ENCODE results near the gene KCNK13.
"Not testable (repeated sequence)": the region's sequence is repeated elsewhere in the genome, so short reads cannot be mapped to it uniquely, and the experiment has no call there.

Gene KCNK13

DNA sequence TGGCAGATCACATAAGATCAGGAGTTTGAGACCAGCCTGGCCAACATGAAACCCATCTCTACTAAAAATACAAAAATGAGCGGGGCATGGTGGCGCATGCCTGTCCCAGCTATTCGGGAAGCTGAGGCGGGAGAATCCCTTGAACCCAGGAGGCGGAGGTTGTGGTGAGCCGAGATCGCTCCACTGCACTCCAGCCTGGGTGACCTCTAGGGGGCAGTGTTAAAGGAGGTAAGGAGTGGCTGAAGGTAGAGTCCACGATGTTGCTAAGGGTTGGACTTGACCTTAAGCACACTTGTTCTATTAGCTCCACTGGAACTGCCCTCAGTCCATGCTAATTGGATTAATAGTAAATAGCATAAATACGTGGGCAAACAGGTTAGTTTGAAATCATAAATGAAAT, 132.1 kb downstream of the KCNK13 start:
- DNase-seq (ENCODE audit: low read depth, low spot score): no peak

DNA sequence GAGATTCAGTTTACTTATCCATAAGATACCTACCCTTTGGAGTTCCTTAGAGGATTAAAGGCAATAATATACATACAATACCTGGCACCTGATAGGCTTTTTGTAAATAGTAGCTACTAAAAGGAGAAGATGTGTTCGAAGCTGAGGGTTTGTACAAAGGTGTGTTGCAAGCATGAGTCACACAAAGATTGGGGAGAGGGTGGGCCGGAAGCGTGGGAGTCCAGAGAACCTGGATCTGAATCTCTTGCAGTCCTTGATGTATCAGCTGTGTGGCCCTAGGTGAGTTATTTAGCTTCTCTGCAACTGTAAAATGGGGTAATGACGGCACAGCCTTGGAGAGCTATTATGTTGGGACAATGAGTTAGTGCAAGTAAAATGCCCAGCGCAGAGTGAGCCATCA, 132.9 kb downstream of the KCNK13 start:
- DNase-seq (ENCODE audit: low read depth, low spot score): no peak

DNA sequence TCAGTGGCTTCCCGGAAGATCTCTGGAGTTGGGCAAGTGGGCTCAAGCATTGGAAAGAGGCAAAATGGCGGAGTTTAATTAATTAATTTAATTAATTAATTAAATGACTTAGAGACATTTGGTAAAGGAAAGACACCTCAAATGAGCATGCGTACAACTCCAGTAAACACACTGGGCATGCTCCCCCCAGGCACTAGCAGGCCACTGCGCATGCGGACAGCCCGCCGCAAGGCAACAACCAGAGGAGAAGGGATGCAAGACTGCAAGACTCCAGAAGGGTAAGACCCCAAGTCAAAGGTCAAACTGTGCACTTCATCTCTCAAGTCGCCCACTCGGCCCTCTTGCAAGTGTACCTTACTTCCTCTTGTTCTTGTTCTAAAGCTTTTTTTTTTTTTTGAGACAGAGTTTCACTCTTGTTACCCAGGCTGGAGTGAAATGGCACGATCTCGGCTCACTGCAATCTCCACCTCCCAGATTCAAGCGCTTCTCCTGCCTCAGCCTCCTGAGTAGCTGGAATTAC, 136.8 kb downstream of the KCNK13 start:
- DNase-seq (ENCODE audit: low read depth, low spot score): no peak

DNA sequence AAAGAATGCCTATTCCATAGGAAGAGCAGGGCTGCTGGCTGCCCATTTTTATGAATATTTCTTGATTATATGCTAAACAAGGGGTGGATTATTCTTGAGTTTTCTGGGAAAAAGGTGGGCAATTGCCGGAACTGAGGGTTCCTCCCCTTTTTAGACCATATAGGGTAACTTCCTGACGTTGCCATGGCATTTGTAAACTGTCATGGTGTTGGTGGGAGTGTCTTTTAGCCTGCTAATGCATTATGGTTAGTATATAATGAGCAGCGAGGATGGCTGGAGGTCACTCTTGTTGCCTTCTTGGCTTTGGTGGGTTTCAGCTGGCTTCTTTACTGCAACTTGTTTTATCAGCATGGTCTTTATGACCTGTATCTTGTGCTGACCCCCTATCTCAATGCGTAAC, 138.8 kb downstream of the KCNK13 start:
- DNase-seq (ENCODE audit: low read depth, low spot score): not testable (repeated sequence)

DNA sequence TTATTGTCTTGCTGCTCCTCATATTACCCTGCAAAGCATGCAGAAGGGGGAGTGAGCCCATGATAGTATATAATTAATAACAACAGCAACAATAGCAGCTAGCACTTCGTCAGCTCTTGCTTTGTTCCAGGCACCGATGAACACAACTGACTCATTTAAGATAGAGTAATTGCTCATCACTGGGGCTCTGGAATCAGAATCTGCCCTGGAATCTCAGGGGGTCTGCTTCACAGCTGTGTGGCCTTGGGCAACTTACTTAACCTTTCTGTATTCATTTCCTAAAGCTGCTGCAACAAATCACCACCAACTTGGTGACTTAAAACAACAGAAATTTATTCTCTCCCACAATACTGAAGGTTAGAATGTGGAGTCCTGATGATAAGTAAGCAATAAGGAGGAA, 139.6 kb downstream of the KCNK13 start:
- no peak for DNase-seq (ENCODE audit: low read depth, low spot score)

DNA sequence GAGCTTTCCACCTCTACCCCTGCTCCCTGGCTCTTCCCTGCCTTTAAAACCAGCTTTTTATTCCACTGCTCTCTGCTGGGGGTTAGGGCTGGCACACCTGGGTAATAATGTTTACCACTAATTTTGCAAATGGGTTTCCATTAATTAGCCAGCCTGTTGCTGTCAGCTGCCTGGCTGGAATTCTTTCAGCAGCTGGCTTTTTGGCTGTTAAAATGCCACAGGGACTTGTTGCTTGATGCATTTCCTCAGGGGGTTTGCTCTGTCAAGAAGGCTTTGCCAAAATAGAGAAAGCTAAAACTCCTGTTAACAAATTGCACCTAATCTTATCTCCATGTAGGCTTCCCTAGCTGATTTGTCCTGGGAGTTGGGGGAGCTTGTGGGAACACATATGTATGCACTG, 142.7 kb downstream of the KCNK13 start:
- no peak for DNase-seq (ENCODE audit: low read depth, low spot score)

DNA sequence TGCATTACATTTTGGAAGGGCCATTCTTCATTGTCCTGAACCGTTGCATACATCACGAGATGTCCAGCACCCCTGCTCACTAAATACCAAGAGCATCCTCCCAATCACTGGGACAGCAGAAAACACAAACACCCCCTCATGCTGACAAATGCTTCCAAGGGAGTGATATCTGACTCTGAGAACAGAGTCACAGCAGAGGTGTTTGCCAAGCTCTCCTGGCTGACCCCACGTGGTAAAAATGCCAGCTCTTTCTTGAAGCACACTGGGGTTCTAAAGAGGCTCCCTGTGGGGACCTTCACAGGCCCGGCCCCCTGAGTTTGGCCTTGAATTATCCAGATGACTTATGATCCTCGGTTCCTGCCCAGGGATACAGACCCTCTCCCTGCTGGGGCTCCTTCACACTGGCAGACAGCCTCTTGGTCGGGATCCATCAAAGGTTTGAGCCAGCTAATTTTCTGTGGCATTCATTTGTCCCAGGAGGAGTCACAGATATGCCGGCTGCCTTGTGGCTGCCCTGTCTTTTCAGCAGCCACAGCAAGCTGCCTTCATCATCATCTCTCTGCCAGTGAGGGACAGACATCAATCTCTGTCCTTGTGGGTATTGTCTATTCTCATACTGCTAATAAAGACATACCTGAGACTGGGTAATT, 151.4 kb downstream of the KCNK13 start:
- DNase-seq (ENCODE audit: low read depth, low spot score): no peak

DNA sequence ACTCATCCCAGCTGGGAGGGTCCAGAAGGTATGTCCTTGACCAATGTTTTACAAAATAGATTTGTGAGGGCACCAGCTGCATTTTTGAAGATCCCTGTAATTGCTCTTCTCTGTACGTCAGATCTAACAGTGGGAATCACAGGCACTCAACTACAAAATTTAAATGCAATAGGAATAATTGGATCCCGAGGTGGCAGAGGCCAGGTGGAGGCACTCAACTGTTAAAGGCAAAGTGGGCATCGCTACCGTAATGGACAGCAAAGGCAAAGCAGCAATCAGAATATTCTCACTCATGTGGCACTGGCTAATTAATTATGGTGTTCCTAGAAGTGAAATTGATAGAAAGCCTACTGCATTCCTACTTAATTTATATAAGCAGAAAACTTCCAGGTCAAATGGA, 166.7 kb downstream of the KCNK13 start:
- DNase-seq (ENCODE audit: low read depth, low spot score): no peak

DNA sequence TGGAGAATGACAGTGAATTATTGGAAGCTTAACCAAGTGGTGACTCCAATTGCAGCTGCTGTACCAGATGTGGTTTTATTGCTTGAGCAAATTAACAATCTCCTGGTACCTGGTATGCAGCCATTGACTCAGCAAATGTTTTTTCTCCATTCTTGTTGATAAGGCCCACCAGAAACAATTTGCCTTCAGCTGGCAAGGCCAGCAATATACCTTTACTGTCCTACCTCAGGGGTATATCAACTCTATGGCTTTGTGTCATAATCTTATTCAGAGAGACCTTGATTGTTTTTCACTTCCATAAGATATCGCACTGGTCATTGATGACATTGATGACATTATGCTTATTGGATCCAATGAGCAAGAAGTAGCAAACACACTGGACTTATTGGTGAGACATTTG, 168.1 kb downstream of the KCNK13 start:
- DNase-seq (ENCODE audit: low read depth, low spot score): not testable (repeated sequence)
